ENCODE results near the gene OOSP2. TPM values are rescaled to one million over a fixed set of nuclear protein-coding genes. Genes with fewer than 3 reads are reported as not detected.
"Not testable (repeated sequence)": the region's sequence is repeated elsewhere in the genome, so short reads cannot be mapped to it uniquely, and the experiment has no call there.

The OOSP2 gene
- total RNA-seq, 5 donors from 2014 or later (not counting 1 experiment from before 2014, with no cell fraction given), result not detected

DNA sequence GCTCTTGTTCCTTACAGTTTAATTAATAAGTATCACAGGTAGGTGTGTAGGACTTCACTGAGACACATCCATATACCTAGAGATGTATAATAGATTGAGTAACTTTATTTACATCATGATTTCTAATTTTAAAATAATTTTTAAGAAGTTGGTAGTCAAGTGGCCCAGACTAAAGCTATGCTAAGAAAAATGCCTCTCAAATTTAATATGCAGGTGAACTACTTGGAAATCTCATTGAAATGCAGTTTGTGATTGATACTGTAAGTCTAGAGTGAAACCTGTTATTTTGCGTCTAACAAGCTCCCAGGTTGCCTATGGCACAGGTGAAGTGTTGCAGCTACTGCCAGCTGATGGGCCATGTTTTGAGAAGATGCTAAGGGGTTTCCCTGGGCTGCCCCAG is 23.3 kb upstream of the OOSP2 start, which contains the start of gene OOSP4B:
TSS of gene OOSP4B (plus strand) at position 301 of the 400 bp plus-strand sequence.
- Mint-ChIP-seq H3K4me3 (no peak within 1 kb of the TSS), H3K9me3 (no peaks in the 10 kb centered on the region), H3K27ac (no peak within 1 kb of the TSS), H3K36me3 (no peaks in the 10 kb centered on the region), H3K27me3 (peaks cover 8 to 19% of the 10 kb centered on the region in 2 donors), H3K4me1 (no peaks in the 10 kb centered on the region)
- CTCF ChIA-PET, result no interaction called here
- 88% methylated on average over 1 of the region's 1 CpG for WGBS (ENCODE audit: insufficient coverage)
- no peak for ATAC-seq (replicated peaks in 1 of 4)
- DNase-seq, result no peak
- H3K27me3 ChIP-seq (replicated peaks in 1 of 2; ENCODE audit: control insufficient read depth in 2 of 2, extremely low read depth in 1 of 2, insufficient read depth in 2 of 2, low read length in 1 of 2), result no peaks in the 10 kb centered on the region
- H3K36me3 ChIP-seq (ENCODE audit: control insufficient read depth in 2 of 2, extremely low read depth in 1 of 2, insufficient read depth in 1 of 2, low read length in 1 of 2), result no peaks in the 10 kb centered on the region
- no peaks in the 10 kb centered on the region for H3K4me1 ChIP-seq (ENCODE audit: control insufficient read depth in 1 of 2, extremely low read depth in 1 of 2, insufficient read depth in 2 of 2, low read length in 2 of 2)
- H3K27ac ChIP-seq (ENCODE audit: low read length), result no peak within 1 kb of the TSS
- H3K9me3 ChIP-seq, result no peaks in the 10 kb centered on the region
- POLR2A ChIA-PET, result no interaction called here
- no peak within 1 kb of the TSS for H3K4me3 ChIP-seq (ENCODE audit: control insufficient read depth in 1 of 2, extremely low read depth in 1 of 2, low read length in 1 of 2)

DNA sequence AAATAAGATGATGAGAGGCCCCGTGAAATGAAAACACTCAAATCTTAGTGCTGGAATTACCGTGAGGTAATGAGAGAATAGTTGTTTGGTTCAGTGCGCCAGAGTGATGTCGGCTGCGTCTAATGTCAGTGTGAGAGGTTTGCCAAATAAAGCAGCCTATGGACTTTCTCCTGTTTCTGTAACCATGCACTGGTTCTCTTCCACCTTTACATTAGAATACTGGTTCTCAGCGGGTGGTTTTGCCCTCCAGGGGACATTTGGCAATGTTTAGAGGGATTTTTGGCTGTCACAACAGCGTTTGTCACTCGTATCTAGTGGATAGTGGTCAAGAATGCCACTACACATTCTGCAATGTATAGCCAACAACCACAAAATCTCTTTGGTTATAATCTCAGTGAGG is 22.2 kb upstream of the OOSP2 start:
- Mint-ChIP-seq H3K27me3 (peaks cover 8 to 18% of the 10 kb centered on the region in 2 donors), H3K4me1 (no peaks in the 10 kb centered on the region), H3K27ac (no peak overlapping the region), H3K4me3 (no peak overlapping the region), H3K9me3 (no peaks in the 10 kb centered on the region), H3K36me3 (no peaks in the 10 kb centered on the region)
- ATAC-seq (replicated peaks in 1 of 4) (no peak), DNase-seq (no peak)
- no CpG with 5 or more reads among the region's 8 CpGs for WGBS (ENCODE audit: insufficient coverage)
- H3K9me3 ChIP-seq, result no peaks in the 10 kb centered on the region
- H3K4me1 ChIP-seq (ENCODE audit: control insufficient read depth in 1 of 2, extremely low read depth in 1 of 2, insufficient read depth in 2 of 2, low read length in 2 of 2), result no peaks in the 10 kb centered on the region
- H3K4me3 ChIP-seq (ENCODE audit: control insufficient read depth in 1 of 2, extremely low read depth in 1 of 2, low read length in 1 of 2), result no peak overlapping the region
- H3K36me3 ChIP-seq (ENCODE audit: control insufficient read depth in 2 of 2, extremely low read depth in 1 of 2, insufficient read depth in 1 of 2, low read length in 1 of 2), result no peaks in the 10 kb centered on the region
- no peaks in the 10 kb centered on the region for H3K27me3 ChIP-seq (replicated peaks in 1 of 2; ENCODE audit: control insufficient read depth in 2 of 2, extremely low read depth in 1 of 2, insufficient read depth in 2 of 2, low read length in 1 of 2)
- H3K27ac ChIP-seq (ENCODE audit: low read length), result no peak overlapping the region
- CTCF ChIA-PET, result no interaction called here
- POLR2A ChIA-PET, result no interaction called here

DNA sequence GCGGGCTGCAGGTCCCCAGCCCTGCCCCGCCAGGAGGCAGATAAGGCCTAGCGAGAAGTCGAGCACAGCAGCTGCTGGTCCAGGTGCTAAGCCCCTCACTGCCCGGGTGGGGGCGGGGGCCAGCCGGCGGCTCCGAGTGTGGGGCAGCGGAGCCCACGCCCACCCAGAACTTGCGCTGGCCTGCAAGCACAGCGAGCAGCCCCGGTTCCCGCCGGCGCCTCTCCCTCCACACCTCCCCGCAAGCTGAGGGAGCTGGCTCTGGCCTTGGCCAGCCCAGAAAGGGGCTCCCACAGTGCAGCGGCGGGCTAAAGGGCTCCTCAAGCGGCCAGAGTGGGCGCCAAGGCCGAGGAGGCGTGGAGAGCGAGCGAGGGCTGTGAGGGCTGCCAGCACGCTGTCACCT is 19.8 kb upstream of the OOSP2 start:
- POLR2A ChIA-PET; H3K27ac ChIP-seq (ENCODE audit: low read length); H3K4me3 Mint-ChIP-seq; H3K9me3 Mint-ChIP-seq; H3K4me1 Mint-ChIP-seq; H3K27me3 ChIP-seq (replicated peaks in 1 of 2; ENCODE audit: control insufficient read depth in 2 of 2, extremely low read depth in 1 of 2, insufficient read depth in 2 of 2, low read length in 1 of 2); H3K9me3 ChIP-seq; DNase-seq; CTCF ChIA-PET; H3K4me1 ChIP-seq (ENCODE audit: control insufficient read depth in 1 of 2, extremely low read depth in 1 of 2, insufficient read depth in 2 of 2, low read length in 2 of 2); ATAC-seq (replicated peaks in 1 of 4); H3K36me3 ChIP-seq (ENCODE audit: control insufficient read depth in 2 of 2, extremely low read depth in 1 of 2, insufficient read depth in 1 of 2, low read length in 1 of 2); H3K4me3 ChIP-seq (ENCODE audit: control insufficient read depth in 1 of 2, extremely low read depth in 1 of 2, low read length in 1 of 2); H3K36me3 Mint-ChIP-seq; H3K27ac Mint-ChIP-seq: not testable (repeated sequence)
- peaks cover 8 to 15% of the 10 kb centered on the region in 2 donors for H3K27me3 Mint-ChIP-seq
- WGBS (ENCODE audit: insufficient coverage), result 99% methylated on average over 18 of the region's 27 CpGs

DNA sequence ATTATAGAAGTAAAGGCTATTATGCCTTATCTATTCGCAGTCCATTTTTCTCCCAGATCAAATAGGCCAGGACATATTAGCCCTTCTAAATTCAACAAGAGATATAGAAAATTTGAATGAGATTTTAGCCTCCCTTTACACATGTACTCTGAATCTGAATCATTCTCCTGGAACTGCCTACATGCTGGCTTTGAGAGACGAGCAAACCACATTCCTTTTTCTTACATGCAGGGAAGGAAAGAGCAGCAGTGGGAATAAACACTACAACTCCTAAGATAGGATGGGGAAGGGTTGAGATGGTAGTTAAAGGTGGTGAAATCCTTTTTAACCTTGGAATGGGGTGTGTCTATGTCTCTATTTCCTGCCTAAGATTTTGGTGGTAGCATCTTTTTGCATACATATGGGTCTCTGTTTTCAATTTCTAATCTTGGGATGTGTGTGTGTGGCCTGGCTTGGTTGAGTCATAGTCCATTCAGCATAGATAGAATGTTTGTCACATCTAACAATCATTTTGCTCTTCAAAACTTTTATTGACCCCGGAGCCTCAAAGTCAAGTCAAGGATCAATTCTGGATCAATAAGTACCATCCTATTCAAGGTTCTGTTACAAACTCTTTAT is 11.1 kb upstream of the OOSP2 start:
- Mint-ChIP-seq H3K27me3 (peaks cover 3 to 11% of the 10 kb centered on the region in 2 donors), H3K4me3 (no peak overlapping the region), H3K4me1 (no peaks in the 10 kb centered on the region), H3K27ac (no peak overlapping the region), H3K9me3 (peaks cover 0 to 4% (median 0%) of the 10 kb centered on the region in 3 donors), H3K36me3 (no peaks in the 10 kb centered on the region)
- no peaks in the 10 kb centered on the region for H3K36me3 ChIP-seq (ENCODE audit: control insufficient read depth in 2 of 2, extremely low read depth in 1 of 2, insufficient read depth in 1 of 2, low read length in 1 of 2)
- ChIA-PET POLR2A (no interaction called here), CTCF (no interaction called here)
- DNase-seq (no peak), ATAC-seq (replicated peaks in 1 of 4) (no peak)
- no peak overlapping the region for H3K4me3 ChIP-seq (ENCODE audit: control insufficient read depth in 1 of 2, extremely low read depth in 1 of 2, low read length in 1 of 2)
- no peak overlapping the region for H3K27ac ChIP-seq (ENCODE audit: low read length)
- no peaks in the 10 kb centered on the region for H3K9me3 ChIP-seq
- WGBS (ENCODE audit: insufficient coverage), result no CpG with 5 or more reads among the region's 3 CpGs
- no peaks in the 10 kb centered on the region for H3K27me3 ChIP-seq (replicated peaks in 1 of 2; ENCODE audit: control insufficient read depth in 2 of 2, extremely low read depth in 1 of 2, insufficient read depth in 2 of 2, low read length in 1 of 2)
- no peaks in the 10 kb centered on the region for H3K4me1 ChIP-seq (ENCODE audit: control insufficient read depth in 1 of 2, extremely low read depth in 1 of 2, insufficient read depth in 2 of 2, low read length in 2 of 2)

DNA sequence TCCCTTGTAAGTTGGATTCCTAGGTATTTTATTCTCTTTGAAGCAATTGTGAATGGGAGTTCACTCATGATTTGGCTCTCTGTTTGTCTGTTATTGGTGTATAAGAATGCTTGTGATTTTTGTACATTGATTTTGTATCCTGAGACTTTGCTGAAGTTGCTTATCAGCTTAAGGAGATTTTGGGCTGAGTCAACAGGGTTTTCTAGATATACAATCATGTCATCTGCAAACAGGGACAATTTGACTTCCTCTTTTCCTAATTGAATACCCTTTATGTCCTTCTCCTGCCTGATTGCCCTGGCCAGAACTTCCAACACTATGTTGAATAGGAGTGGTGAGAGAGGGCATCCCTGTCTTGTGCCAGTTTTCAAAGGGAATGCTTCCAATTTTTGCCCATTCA is 10.2 kb downstream of the OOSP2 start:
- H3K27ac ChIP-seq (ENCODE audit: low read length); H3K4me1 Mint-ChIP-seq; H3K4me1 ChIP-seq (ENCODE audit: control insufficient read depth in 1 of 2, extremely low read depth in 1 of 2, insufficient read depth in 2 of 2, low read length in 2 of 2); H3K36me3 Mint-ChIP-seq; H3K27me3 ChIP-seq (replicated peaks in 1 of 2; ENCODE audit: control insufficient read depth in 2 of 2, extremely low read depth in 1 of 2, insufficient read depth in 2 of 2, low read length in 1 of 2); H3K9me3 ChIP-seq; H3K36me3 ChIP-seq (ENCODE audit: control insufficient read depth in 2 of 2, extremely low read depth in 1 of 2, insufficient read depth in 1 of 2, low read length in 1 of 2); H3K27ac Mint-ChIP-seq; DNase-seq; H3K4me3 Mint-ChIP-seq; H3K27me3 Mint-ChIP-seq; ATAC-seq (replicated peaks in 1 of 4); H3K9me3 Mint-ChIP-seq; H3K4me3 ChIP-seq (ENCODE audit: control insufficient read depth in 1 of 2, extremely low read depth in 1 of 2, low read length in 1 of 2); POLR2A ChIA-PET; CTCF ChIA-PET: not testable (repeated sequence)

DNA sequence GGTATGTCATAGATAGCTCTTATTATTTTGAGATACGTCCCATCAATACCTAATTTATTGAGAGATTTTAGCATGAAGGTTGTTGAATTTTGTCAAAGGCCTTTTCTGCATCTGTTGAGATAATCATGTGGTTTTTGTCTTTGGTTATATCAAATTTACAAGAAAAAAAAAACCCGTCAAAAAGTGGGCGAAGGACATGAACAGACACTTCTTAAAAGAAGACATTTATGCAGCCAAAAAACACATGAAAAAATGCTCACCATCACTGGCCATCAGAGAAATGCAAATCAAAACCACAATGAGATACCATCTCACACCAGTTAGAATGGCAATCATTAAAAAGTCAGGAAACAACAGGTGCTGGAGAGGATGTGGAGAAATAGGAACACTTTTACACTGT is 10.6 kb downstream of the OOSP2 start:
- H3K27ac Mint-ChIP-seq; ATAC-seq (replicated peaks in 1 of 4); H3K4me1 ChIP-seq (ENCODE audit: control insufficient read depth in 1 of 2, extremely low read depth in 1 of 2, insufficient read depth in 2 of 2, low read length in 2 of 2); H3K27ac ChIP-seq (ENCODE audit: low read length); H3K4me3 Mint-ChIP-seq; H3K36me3 ChIP-seq (ENCODE audit: control insufficient read depth in 2 of 2, extremely low read depth in 1 of 2, insufficient read depth in 1 of 2, low read length in 1 of 2); DNase-seq; H3K4me1 Mint-ChIP-seq; H3K27me3 ChIP-seq (replicated peaks in 1 of 2; ENCODE audit: control insufficient read depth in 2 of 2, extremely low read depth in 1 of 2, insufficient read depth in 2 of 2, low read length in 1 of 2); H3K27me3 Mint-ChIP-seq; H3K4me3 ChIP-seq (ENCODE audit: control insufficient read depth in 1 of 2, extremely low read depth in 1 of 2, low read length in 1 of 2); CTCF ChIA-PET; H3K9me3 Mint-ChIP-seq; POLR2A ChIA-PET; H3K36me3 Mint-ChIP-seq; H3K9me3 ChIP-seq: not testable (repeated sequence)
- WGBS (ENCODE audit: insufficient coverage), result no CpG with 5 or more reads among the region's 3 CpGs

DNA sequence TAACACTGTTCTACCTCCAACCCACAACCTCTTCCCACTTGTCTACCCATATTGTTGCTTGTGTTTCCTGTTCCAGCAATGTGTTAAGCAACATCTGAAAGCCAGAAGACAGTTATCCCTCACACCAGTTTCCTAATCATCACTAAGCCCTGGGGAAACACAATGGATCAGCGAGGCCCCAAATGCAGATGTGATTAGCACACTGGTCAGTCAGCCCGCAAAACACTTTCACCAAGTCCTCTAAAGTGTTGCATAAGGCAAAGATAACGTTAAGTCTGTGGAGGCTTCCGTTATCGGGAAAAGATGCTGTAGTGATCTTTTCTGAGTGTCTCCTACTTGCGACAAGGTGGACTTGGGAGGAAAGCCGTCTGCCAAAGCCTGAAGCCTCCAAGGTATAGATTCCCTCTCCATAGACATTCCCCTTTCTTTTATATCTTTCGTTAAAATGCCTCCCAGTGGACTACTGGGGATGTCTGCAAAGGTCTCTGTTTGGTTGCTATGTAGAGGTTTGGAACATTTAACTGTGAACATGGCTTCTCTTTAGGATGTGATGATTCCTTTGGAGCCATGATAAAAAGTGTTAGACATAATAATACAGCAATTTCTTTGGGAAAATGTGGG is 16.2 kb downstream of the OOSP2 start, which contains the start of gene MS4A3:
TSS of gene MS4A3 (plus strand) at position 317 of the 621 bp plus-strand sequence. CDS start 4,496 bp downstream, outside the sequence.
- CTCF ChIA-PET, result no interaction called here
- Histone ChIP-seq H3K9me3 (no peaks in the 10 kb centered on the region), H3K36me3 (ENCODE audit: control insufficient read depth in 2 of 2, extremely low read depth in 1 of 2, insufficient read depth in 1 of 2, low read length in 1 of 2) (no peaks in the 10 kb centered on the region), H3K4me3 (ENCODE audit: control insufficient read depth in 1 of 2, extremely low read depth in 1 of 2, low read length in 1 of 2) (no peak within 1 kb of the TSS), H3K4me1 (ENCODE audit: control insufficient read depth in 1 of 2, extremely low read depth in 1 of 2, insufficient read depth in 2 of 2, low read length in 2 of 2) (no peaks in the 10 kb centered on the region), H3K27me3 (replicated peaks in 1 of 2; ENCODE audit: control insufficient read depth in 2 of 2, extremely low read depth in 1 of 2, insufficient read depth in 2 of 2, low read length in 1 of 2) (no peaks in the 10 kb centered on the region), H3K27ac (ENCODE audit: low read length) (no peak within 1 kb of the TSS)
- 64% methylated on average over 3 of the region's 8 CpGs for WGBS (ENCODE audit: insufficient coverage)
- Mint-ChIP-seq H3K27ac (no peak within 1 kb of the TSS), H3K27me3 (peaks cover 0 to 6% of the 10 kb centered on the region in 2 donors), H3K36me3 (no peaks in the 10 kb centered on the region), H3K4me3 (no peak within 1 kb of the TSS), H3K9me3 (peaks cover 0 to 3% (median 0%) of the 10 kb centered on the region in 3 donors), H3K4me1 (no peaks in the 10 kb centered on the region)
- POLR2A ChIA-PET, result no interaction called here
- no peak for ATAC-seq (replicated peaks in 1 of 4)
- DNase-seq, result no peak
